ENCODE measurements around the gene PHACTR2.
"Not testable (repeated sequence)": the region's sequence is repeated elsewhere in the genome, so short reads cannot be mapped to it uniquely, and the experiment has no call there.

PHACTR2 gene

GRCh38 chr6:143677891-143678791, at the start of gene PHACTR2:
Gene PHACTR2 (plus strand): TSS chr6:143677965. CDS start chr6:143678164, 199 bp downstream.
- FAIRE-seq (no peak), DNase-seq (ENCODE audit: low spot score) (peak; percentile 14)

- DNase-seq (ENCODE audit: low spot score), result no peak
- FAIRE-seq, result no peak
Observed at GRCh38 chr6:143629104-143630080, 48.4 kb upstream of the PHACTR2 start.

GRCh38 chr6:143631196-143631595, 46.6 kb upstream of the PHACTR2 start:
- FAIRE-seq; DNase-seq (ENCODE audit: low spot score): not testable (repeated sequence)

DNA sequence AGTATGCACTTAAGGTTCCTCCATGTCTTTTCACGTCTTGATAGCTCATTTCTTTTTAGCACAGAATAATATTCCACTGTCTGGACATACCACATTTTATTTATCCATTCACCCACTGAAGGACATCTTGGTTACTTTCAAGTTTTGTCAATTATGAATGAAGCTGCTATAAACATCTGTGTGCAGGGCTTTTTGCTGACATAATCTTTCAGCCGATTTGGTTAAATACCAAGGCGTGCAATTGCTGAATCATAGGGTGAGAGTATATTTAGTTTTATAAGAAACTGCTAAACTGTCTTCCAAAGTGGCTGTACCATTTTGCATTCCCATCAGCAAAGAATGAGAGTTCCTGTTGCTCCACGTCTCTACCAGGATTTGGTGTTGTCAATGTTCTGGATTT, 44.9 kb upstream of the PHACTR2 start:
- FAIRE-seq (no peak), DNase-seq (ENCODE audit: low spot score) (no peak)

- no peak for DNase-seq (ENCODE audit: low spot score)
Observed at GRCh38 chr6:143634486-143634885, 43.3 kb upstream of the PHACTR2 start.

DNA sequence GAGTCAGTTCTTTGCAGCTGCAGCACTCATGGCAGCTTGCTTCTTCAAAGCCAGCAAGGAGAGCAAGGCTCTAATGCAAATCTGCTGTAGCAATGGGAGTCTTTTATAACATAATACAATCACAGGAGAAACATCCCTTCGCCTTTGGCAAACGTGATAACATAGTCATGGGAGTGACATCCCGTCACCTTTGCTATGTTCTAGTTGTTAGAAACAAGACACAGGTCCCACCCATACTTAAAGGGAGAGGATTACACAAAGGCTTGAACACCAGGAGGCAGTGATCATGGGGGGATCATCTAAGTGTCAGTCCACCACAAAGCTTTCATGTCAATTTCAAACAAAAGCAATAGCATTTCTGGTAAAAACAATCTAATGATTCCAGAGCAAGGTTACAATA, 40.1 kb upstream of the PHACTR2 start:
- FAIRE-seq, result no peak
- no peak for DNase-seq (ENCODE audit: low spot score)

More at GRCh38 chr6:143634486-143634885, 43.3 kb upstream of the PHACTR2 start:
- no peak for FAIRE-seq

DNA sequence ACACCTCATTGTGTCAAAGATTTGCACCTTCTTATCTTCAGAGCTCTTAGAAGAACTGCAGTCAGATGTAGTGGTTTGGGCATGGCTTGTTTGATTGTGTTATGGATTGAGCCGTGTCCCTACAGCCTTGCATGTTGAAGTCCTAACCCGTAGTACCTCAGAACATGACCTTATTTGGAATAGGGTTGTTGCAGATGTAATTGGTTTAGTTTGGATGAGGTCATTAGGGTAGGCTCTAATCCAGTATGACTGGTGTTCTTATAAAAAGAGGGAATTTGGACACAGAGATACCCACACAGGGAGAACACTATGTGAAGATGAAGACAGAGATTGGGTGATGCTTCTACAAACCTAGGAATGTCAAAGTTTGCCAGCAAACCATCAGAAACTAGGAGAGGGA, 35.4 kb upstream of the PHACTR2 start:
- DNase-seq (ENCODE audit: low spot score) (no peak), FAIRE-seq (no peak)

GRCh38 chr6:143647191-143647590, 30.6 kb upstream of the PHACTR2 start:
- DNase-seq (ENCODE audit: low spot score) (no peak), FAIRE-seq (no peak)

DNA sequence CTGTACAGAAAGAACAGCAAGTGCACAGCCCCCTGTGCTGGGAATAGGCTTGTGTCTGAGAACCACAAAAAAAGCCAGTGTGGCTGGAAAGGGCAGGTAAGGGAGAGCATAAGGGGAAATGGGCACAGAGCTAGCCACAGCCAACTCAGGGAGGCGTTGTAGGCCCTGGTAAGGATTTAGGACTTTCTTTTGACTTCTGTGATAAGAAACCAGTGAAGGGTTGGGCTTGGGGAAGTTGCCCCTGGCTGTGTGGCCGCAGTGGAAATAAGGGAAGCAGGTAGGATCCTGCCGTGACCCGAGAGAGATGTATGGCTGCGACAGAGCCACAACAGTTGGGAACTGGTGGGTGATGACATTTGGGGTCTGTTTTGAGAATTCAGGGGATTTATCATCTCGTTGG, 30.0 kb upstream of the PHACTR2 start:
- FAIRE-seq (no peak), DNase-seq (ENCODE audit: low spot score) (no peak)

- not testable (repeated sequence) for FAIRE-seq
Observed at GRCh38 chr6:143649319-143649718, 28.4 kb upstream of the PHACTR2 start.

GRCh38 chr6:143651328-143651727, 26.4 kb upstream of the PHACTR2 start:
- not testable (repeated sequence) for FAIRE-seq; DNase-seq (ENCODE audit: low spot score)

More at GRCh38 chr6:143649319-143649718, 28.4 kb upstream of the PHACTR2 start:
- DNase-seq (ENCODE audit: low spot score), result not testable (repeated sequence)

- DNase-seq (ENCODE audit: low spot score) (no peak), FAIRE-seq (no peak)
Observed at GRCh38 chr6:143652841-143653331, 24.9 kb upstream of the PHACTR2 start.

- DNase-seq (ENCODE audit: low spot score) (no peak), FAIRE-seq (no peak)
Observed at GRCh38 chr6:143655541-143655940, 22.2 kb upstream of the PHACTR2 start.

GRCh38 chr6:143656026-143656425, 21.7 kb upstream of the PHACTR2 start:
- DNase-seq (ENCODE audit: low spot score) (no peak), FAIRE-seq (no peak)

DNA sequence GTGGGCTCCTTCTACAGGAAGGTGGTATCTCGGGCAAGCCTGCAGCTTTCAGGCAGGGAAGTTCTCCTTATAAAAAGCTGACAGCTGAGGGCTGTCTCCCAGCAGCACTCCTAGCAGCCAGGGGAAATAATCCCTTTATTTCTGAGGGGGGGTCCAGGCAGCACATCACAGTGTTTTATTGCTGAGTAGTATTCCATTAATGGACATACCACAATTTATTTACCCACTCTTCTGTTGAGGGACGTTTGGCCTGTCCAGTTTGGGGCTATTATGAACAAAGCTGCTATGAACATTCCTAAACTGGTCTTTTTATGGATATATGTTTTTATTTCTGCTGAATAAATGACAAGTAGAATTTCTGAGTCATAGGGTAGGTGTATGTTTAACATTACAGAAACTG, 20.0 kb upstream of the PHACTR2 start:
- DNase-seq (ENCODE audit: low spot score), result no peak
- FAIRE-seq, result no peak

DNA sequence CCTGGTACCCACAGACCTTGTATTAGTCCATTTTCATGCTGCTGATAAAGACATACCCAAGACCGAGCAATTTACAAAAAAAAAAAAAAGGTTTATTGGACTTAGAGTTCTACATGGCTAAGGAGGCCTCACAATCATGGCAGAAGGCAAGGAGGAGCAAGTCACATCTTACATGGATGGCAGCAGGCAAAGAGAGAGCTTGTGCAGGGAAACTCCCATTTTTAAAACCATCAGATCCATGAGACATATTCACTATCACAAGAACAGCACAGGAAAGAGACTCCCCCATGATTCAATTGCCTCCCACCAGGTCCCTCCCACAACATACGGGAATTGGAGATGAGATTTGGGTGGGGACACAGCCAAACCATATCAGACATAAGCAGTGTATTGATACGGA, 17.6 kb upstream of the PHACTR2 start:
- FAIRE-seq; DNase-seq (ENCODE audit: low spot score): not testable (repeated sequence)

GRCh38 chr6:143664171-143664570, 13.6 kb upstream of the PHACTR2 start:
- peak; percentile 16 for FAIRE-seq
- no peak for DNase-seq (ENCODE audit: low spot score)

DNA sequence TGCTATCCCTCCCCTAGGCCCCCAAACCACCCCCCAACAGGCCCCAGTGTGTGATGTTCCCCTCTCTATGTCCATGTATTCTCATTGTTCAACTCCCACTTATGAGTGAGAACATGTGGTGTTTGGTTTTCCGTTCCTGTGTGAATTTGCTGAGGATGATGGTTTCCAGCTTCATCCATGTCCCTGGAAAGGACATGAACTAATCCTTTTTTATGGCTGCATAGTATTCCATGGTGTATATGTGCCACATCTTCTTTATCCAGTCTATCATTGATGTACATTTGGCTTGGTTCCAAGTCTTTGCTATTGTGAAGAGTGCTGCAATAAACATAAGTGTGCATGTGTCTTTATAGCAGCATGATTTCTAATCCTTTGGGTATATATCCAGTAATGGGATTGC, 11.8 kb upstream of the PHACTR2 start:
- not testable (repeated sequence) for FAIRE-seq

DNA sequence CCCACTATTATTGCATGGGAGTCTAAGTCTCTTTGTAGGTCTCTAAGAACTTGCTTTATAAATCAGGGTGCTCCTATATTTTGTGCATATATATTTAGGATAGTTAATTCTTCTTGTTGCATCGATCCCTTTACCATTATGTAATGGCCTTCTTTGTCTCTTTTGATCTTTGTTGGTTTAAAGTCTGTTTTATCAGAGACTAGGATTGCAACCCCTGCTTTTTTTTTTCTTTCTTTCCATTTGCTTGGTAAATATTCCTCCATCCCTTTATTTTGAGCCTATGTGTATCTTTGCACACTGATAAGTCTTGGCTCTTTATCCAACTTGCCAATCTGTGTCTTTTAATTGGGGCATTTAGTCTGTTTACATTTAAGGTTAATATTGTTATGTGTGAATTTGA, 8.3 kb upstream of the PHACTR2 start:
- FAIRE-seq; DNase-seq (ENCODE audit: low spot score): not testable (repeated sequence)

More for the DNA sequence above, 11.8 kb upstream of the PHACTR2 start:
- not testable (repeated sequence) for DNase-seq (ENCODE audit: low spot score)

GRCh38 chr6:143673669-143674068, 4.1 kb upstream of the PHACTR2 start:
- peak; percentile 29 for FAIRE-seq
- peak; percentile 66 for DNase-seq (ENCODE audit: low spot score)
